Kidney epithelial cell (primary cell): ENCODE measurements around the gene ORC2. TPM values are rescaled to one million over a fixed set of nuclear protein-coding genes. Genes with fewer than 3 reads are reported as not detected.

Source experiments
- DNase-seq: peaks from one replicate; pipeline ENCODE4 v3.0.0-alpha.2; 2010; ENCODE audit warnings: low read depth
- H3K27me3 ChIP-seq: 2 replicates; pipeline ENCODE4 v1.6.0; 2011; ENCODE audit warnings: low read length; ENCODE audit not compliant: control insufficient read depth, insufficient read depth
- H3K36me3 ChIP-seq: 2 replicates; pipeline ENCODE4 v1.5.1; 2011; ENCODE audit warnings: low read length; ENCODE audit not compliant: control insufficient read depth, insufficient read depth
- H3K4me3 ChIP-seq: 2 replicates; pipeline ENCODE4 v1.5.1; 2011; ENCODE audit warnings: low read depth, mild to moderate bottlenecking, control low read depth, low read length
- CTCF ChIP-seq: IDR thresholded peaks from 2 replicates; pipeline ENCODE4 v1.5.1; 2011; ENCODE audit warnings: mild to moderate bottlenecking, moderate library complexity, low read length, control low read depth, inconsistent platforms; ENCODE audit not compliant: insufficient read depth, poor library complexity, severe bottlenecking
- total RNA-seq: library from RNA; depleted of rRNA; stranded (reverse); fragments of >200 nt; gene quantifications from 2 replicates; pipeline ENCODE4 v1.2.3, GENCODE V29; 2015

ORC2 gene
- total RNA-seq, 1 donor from 2014 or later, result 16.2 TPM

- no peak overlapping the region for H3K4me3 ChIP-seq
- no peak for TF ChIP-seq CTCF
- no peak for DNase-seq
- no peaks in the 10 kb centered on the region for H3K27me3 ChIP-seq
- no peaks in the 10 kb centered on the region for H3K36me3 ChIP-seq
Measured at GRCh38 chr2:200950378-200950777, 13.1 kb downstream of the ORC2 start.

GRCh38 chr2:200945395-200945729, 18.1 kb downstream of the ORC2 start:
- no peaks in the 10 kb centered on the region for H3K27me3 ChIP-seq
- no peak overlapping the region for H3K4me3 ChIP-seq
- DNase-seq, result no peak
- no peaks in the 10 kb centered on the region for H3K36me3 ChIP-seq
- no peak for TF ChIP-seq CTCF

GRCh38 chr2:200944467-200945394, 18.7 kb downstream of the ORC2 start:
- Histone ChIP-seq H3K4me3 (no peak overlapping the region), H3K27me3 (no peaks in the 10 kb centered on the region), H3K36me3 (no peaks in the 10 kb centered on the region)
- no peak for TF ChIP-seq CTCF
- DNase-seq, result peak; percentile 18

GRCh38 chr2:200943527-200944105, 19.8 kb downstream of the ORC2 start:
- no peak for DNase-seq
- no peaks in the 10 kb centered on the region for H3K36me3 ChIP-seq
- no peak overlapping the region for H3K4me3 ChIP-seq
- H3K27me3 ChIP-seq, result no peaks in the 10 kb centered on the region
- TF ChIP-seq CTCF, result no peak

- no peak overlapping the region for H3K4me3 ChIP-seq
- DNase-seq, result no peak
- no peaks in the 10 kb centered on the region for H3K36me3 ChIP-seq
- H3K27me3 ChIP-seq, result no peaks in the 10 kb centered on the region
- TF ChIP-seq CTCF, result no peak
Measured at GRCh38 chr2:200939832-200940231, 23.6 kb downstream of the ORC2 start.
